HCT116 (cell line): Measurements from ENCODE around the gene IGSF21. TPM values are rescaled to one million over a fixed set of nuclear protein-coding genes. Genes with fewer than 3 reads are reported as not detected.

Source experiments
- ATAC-seq: fragments of 200-7000 bp; cut with Tn5 transposase; 2 replicates; pipeline ENCODE4 v1.9.1; 2020; ENCODE audit warnings: mild to moderate bottlenecking, moderate library complexity
- BruUV-seq: library from RNA; stranded (reverse); fragments of 400-500 nt; replicated peaks from 2 replicates; lab custom pipeline; 2021; lab: Mats Ljungman, UMichigan
- CTCF ChIA-PET: fragments of 300-600 bp; sonication (Branson Sonifier 250); formaldehyde crosslinking; loops from one replicate; lab custom pipeline; 2021; ENCODE audit warnings: antibody characterized with exemption; lab: Charles Lee
- POLR2A ChIA-PET: fragments of 300-600, 350-600 bp; sonication (Branson Sonifier 250); formaldehyde crosslinking; loops from one replicate; lab custom pipeline; 2021; ENCODE audit warnings: antibody characterized with exemption; lab: Charles Lee
- RAD21 ChIA-PET, 2 experiments: fragments of 300-600 bp; sonication (Branson Sonifier 250); formaldehyde crosslinking; loops; one replicate each; lab custom pipeline; 2023; ENCODE audit warnings: low total read pairs in 2 of 2; ENCODE audit not compliant: uncharacterized antibody in 2 of 2, unreplicated experiment in 2 of 2, low non-redundant PET in 1 of 2; lab: Charles Lee
- DNase-seq: peaks from one replicate; pipeline ENCODE4 v3.0.0-alpha.2; 2010; ENCODE audit warnings: low read depth, low spot score
- H2AFZ ChIP-seq: fragments of 200-600 bp; shearing (Covaris generic), sonication (generic); 2 replicates; pipeline ENCODE4 v1.6.1; 2017; ENCODE audit warnings: low read depth, mixed run types, mixed read lengths, antibody characterized with exemption, low read length; ENCODE audit not compliant: poor library complexity, severe bottlenecking
- H3K27ac ChIP-seq: 2 replicates; pipeline ENCODE4 v1.5.1; 2012; ENCODE audit warnings: low read depth, low read length
- H3K27me3 ChIP-seq: fragments of 200-600 bp; sonication (generic); 2 replicates; pipeline ENCODE4 v1.6.1; 2016; ENCODE audit warnings: mixed run types, low read length, mixed read lengths; ENCODE audit not compliant: insufficient read depth
- H3K36me3 ChIP-seq, 2 experiments: fragments of 200-500 bp in 1 of 2; fragments of 200-600 bp in 1 of 2; sonication (Bioruptor generic) in 1 of 2; sonication (generic) in 1 of 2; 2 replicates each; pipeline versions ENCODE4 v1.5.1 to v1.6.1; 2014 to 2016; ENCODE audit warnings: low read length in 2 of 2, inconsistent platforms in 1 of 2, mixed read lengths in 1 of 2, mixed run types in 1 of 2; ENCODE audit not compliant: insufficient read depth in 2 of 2, control insufficient read depth in 1 of 2
- H3K4me1 ChIP-seq, 2 experiments: fragments of 200-600 bp in 1 of 2; sonication (generic) in 1 of 2; 2 replicates each; pipeline versions ENCODE4 v1.5.1 to v1.6.1; 2012 to 2017; ENCODE audit warnings: low read length in 2 of 2, inconsistent platforms in 1 of 2, mild to moderate bottlenecking in 1 of 2, mixed read lengths in 1 of 2, mixed run types in 1 of 2, moderate library complexity in 1 of 2; ENCODE audit not compliant: insufficient read depth in 2 of 2, control insufficient read depth in 1 of 2
- H3K4me2 ChIP-seq: fragments of 200-600 bp; sonication (generic); 2 replicates; pipeline ENCODE4 v1.6.1; 2017; ENCODE audit warnings: mixed run types, low read length, mixed read lengths
- H3K4me3 ChIP-seq, 2 experiments: fragments of 200-600 bp in 1 of 2; sonication (generic) in 1 of 2; replicated peaks in 1 of 2; 2 replicates each; pipeline ENCODE4 v1.5.1; 2011 to 2016; ENCODE audit warnings: low read length in 2 of 2, control low read depth in 1 of 2, low read depth in 1 of 2, mild to moderate bottlenecking in 1 of 2, mixed read lengths in 1 of 2, mixed run types in 1 of 2
- H3K79me2 ChIP-seq: fragments of 200-600 bp; sonication (generic); 2 replicates; pipeline ENCODE4 v1.6.1; 2017; ENCODE audit warnings: mild to moderate bottlenecking, mixed run types, low read length, moderate library complexity, mixed read lengths; ENCODE audit not compliant: insufficient read depth
- H3K9ac ChIP-seq: fragments of 200-600 bp; sonication (generic); 2 replicates; pipeline ENCODE4 v1.6.1; 2016; ENCODE audit warnings: low read length, mixed read lengths
- H3K9me2 ChIP-seq: fragments of 200-600 bp; sonication (generic), shearing (Covaris generic); 2 replicates; pipeline ENCODE4 v1.6.1; 2017; ENCODE audit warnings: mixed run types, mild to moderate bottlenecking, moderate library complexity; ENCODE audit not compliant: insufficient read depth
- H3K9me3 ChIP-seq, 2 experiments: fragments of 200-500 bp in 1 of 2; fragments of 200-600 bp in 1 of 2; sonication (Bioruptor generic) in 1 of 2; sonication (generic) in 1 of 2; 2 replicates each; pipeline ENCODE4 v1.6.1; 2014 to 2017; ENCODE audit warnings: low read length in 2 of 2, mixed read lengths in 2 of 2, inconsistent platforms in 1 of 2, low read depth in 1 of 2, mild to moderate bottlenecking in 1 of 2, mixed run types in 1 of 2, moderate library complexity in 1 of 2; ENCODE audit not compliant: control insufficient read depth in 1 of 2, insufficient read depth in 1 of 2
- H4K20me1 ChIP-seq: fragments of 200-600 bp; sonication (generic), shearing (Covaris generic); 2 replicates; pipeline ENCODE4 v1.6.1; 2017; ENCODE audit warnings: mixed run types, mild to moderate bottlenecking, moderate library complexity; ENCODE audit not compliant: insufficient read depth
- CBX3 ChIP-seq: IDR thresholded peaks from 2 replicates; pipeline ENCODE4 v1.6.1; 2012; ENCODE audit warnings: low read depth
- CEBPB ChIP-seq: IDR thresholded peaks from 2 replicates; pipeline ENCODE4 v1.6.1; 2012; ENCODE audit warnings: low read depth
- CTCF ChIP-seq, 3 experiments: fragments of 200-600 bp in 1 of 3; sonication (generic) in 1 of 3; IDR thresholded peaks in 2 of 3; conservative IDR thresholded peaks in 1 of 3; 2 replicates each; pipeline ENCODE4 v1.5.1; 2012 to 2017; ENCODE audit warnings: low read depth in 2 of 3, low read length in 2 of 3, antibody characterized with exemption in 1 of 3, borderline replicate concordance in 1 of 3, control low read depth in 1 of 3, mild to moderate bottlenecking in 1 of 3, mixed read lengths in 1 of 3, mixed run types in 1 of 3, moderate library complexity in 1 of 3; ENCODE audit not compliant: insufficient read depth in 1 of 3
- EGR1 ChIP-seq: IDR thresholded peaks from 2 replicates; pipeline ENCODE4 v1.6.1; 2012; ENCODE audit warnings: low read depth
- ELF1 ChIP-seq: IDR thresholded peaks from 2 replicates; pipeline ENCODE4 v1.6.1; 2012; ENCODE audit warnings: low read depth, borderline replicate concordance
- EZH2 ChIP-seq: fragments of 200-600 bp; sonication (generic); IDR thresholded peaks from 2 replicates; pipeline ENCODE4 v1.6.1; 2017; ENCODE audit warnings: antibody characterized with exemption, mixed run types
- EZH2phosphoT487 ChIP-seq: fragments of 200-600 bp; IDR thresholded peaks from 2 replicates; pipeline ENCODE4 v1.6.1; 2018; ENCODE audit warnings: antibody characterized with exemption, borderline replicate concordance
- FOSL1 ChIP-seq: IDR thresholded peaks from 2 replicates; pipeline ENCODE4 v1.6.1; 2012; ENCODE audit warnings: low read depth
- JUND ChIP-seq: IDR thresholded peaks from 2 replicates; pipeline ENCODE4 v1.6.1; 2012
- POLR2A ChIP-seq: IDR thresholded peaks from 2 replicates; pipeline ENCODE4 v1.7.0; 2011; ENCODE audit warnings: borderline replicate concordance; ENCODE audit not compliant: insufficient read depth, insufficient read length; ENCODE audit errors: extremely low read depth
- REST ChIP-seq: IDR thresholded peaks from 2 replicates; pipeline ENCODE4 v1.6.1; 2012; ENCODE audit warnings: low read depth
- SIN3A ChIP-seq: IDR thresholded peaks from 2 replicates; pipeline ENCODE4 v1.6.1; 2012; ENCODE audit warnings: low read depth
- SP1 ChIP-seq: IDR thresholded peaks from 2 replicates; pipeline ENCODE4 v1.6.1; 2012; ENCODE audit warnings: low read depth
- SRF ChIP-seq: IDR thresholded peaks from 2 replicates; pipeline ENCODE4 v1.6.1; 2012; ENCODE audit warnings: low read depth
- TCF7L2 ChIP-seq: IDR thresholded peaks from 2 replicates; pipeline ENCODE4 v1.7.0; 2011; ENCODE audit warnings: borderline replicate concordance, inconsistent platforms; ENCODE audit not compliant: insufficient read depth, insufficient read length; ENCODE audit errors: extremely low read depth
- YY1 ChIP-seq: IDR thresholded peaks from 2 replicates; pipeline ENCODE4 v1.6.1; 2011; ENCODE audit warnings: low read length, low read depth, moderate library complexity, mild to moderate bottlenecking; ENCODE audit not compliant: insufficient replicate concordance; ENCODE audit errors: extremely low read depth
- ZFX ChIP-seq: fragments of 450-650 bp; IDR thresholded peaks from 2 replicates; pipeline ENCODE4 v1.6.1; 2017
- ZNF274 ChIP-seq: fragments of 200-500 bp; sonication (Bioruptor generic); IDR thresholded peaks from 2 replicates; pipeline ENCODE4 v1.6.1; 2014; ENCODE audit warnings: mild to moderate bottlenecking, low read depth, low read length, inconsistent platforms
- intact Hi-C: fragments of 100-400 bp; cut with micrococcal nuclease; formaldehyde crosslinking; loops from 2 replicates; pipeline ENCODE4 v1.10.0; 2022
- total RNA-seq: library from RNA; stranded (reverse); gene quantifications from one replicate; pipeline ENCODE4 v1.2.1, GENCODE V29; 2021; ENCODE audit not compliant: unreplicated experiment
- TF ChIP-seq, protein P1 (sequence below): IDR thresholded peaks from 2 replicates; pipeline ENCODE4 v1.6.1; 2012
- TF ChIP-seq, protein P2 (sequence below): IDR thresholded peaks from 2 replicates; pipeline ENCODE4 v1.6.1; 2012

The IGSF21 gene
- total RNA-seq, 1 experiment from 2014 or later: not detected

GRCh38 chr1:18284805-18285537, 177.4 kb downstream of the IGSF21 start:
- intact Hi-C loops: no loop called here
- no peak overlapping the region for H3K9ac ChIP-seq
- peaks cover 29% of the 10 kb centered on the region for H3K27me3 ChIP-seq
- no TSS peak for BruUV-seq
- H2AFZ ChIP-seq: no peak overlapping the region
- no peaks in the 10 kb centered on the region for H3K79me2 ChIP-seq
- no peaks in the 10 kb centered on the region for H3K36me3 ChIP-seq
- no peak overlapping the region for H3K27ac ChIP-seq
- H3K9me2 ChIP-seq: no peaks in the 10 kb centered on the region
- no peaks in the 10 kb centered on the region for H4K20me1 ChIP-seq
- TF ChIP-seq SP1 (no peak), CBX3 (no peak), TCF7L2 (no peak), REST (no peak), FOSL1 (no peak), EZH2phosphoT487 (no peak), SIN3A (no peak), ZNF274 (no peak), EGR1 (no peak), CTCF (IDR thresholded peaks at IDR 0.05 in 2 of 3, conservative IDR thresholded peaks at IDR 0.05 in 1 of 3; ENCODE audit: borderline replicate concordance in 1 of 3, insufficient read depth in 1 of 3, low read depth in 2 of 3, low read length in 2 of 3) (no peak), ZFX (no peak), POLR2A (no peak), EZH2 (no peak), JUND (no peak), CEBPB (no peak), ELF1 (no peak), SRF (no peak), YY1 (no peak)
- TF ChIP-seq, protein P1, sequence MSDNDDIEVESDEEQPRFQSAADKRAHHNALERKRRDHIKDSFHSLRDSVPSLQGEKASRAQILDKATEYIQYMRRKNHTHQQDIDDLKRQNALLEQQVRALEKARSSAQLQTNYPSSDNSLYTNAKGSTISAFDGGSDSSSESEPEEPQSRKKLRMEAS: no peak
- TF ChIP-seq, protein P2, sequence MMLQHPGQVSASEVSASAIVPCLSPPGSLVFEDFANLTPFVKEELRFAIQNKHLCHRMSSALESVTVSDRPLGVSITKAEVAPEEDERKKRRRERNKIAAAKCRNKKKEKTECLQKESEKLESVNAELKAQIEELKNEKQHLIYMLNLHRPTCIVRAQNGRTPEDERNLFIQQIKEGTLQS: no peak
- no peak for ATAC-seq
- H3K9me3 ChIP-seq: no peaks in the 10 kb centered on the region
- ChIA-PET RAD21 (no interaction called here), CTCF (no interaction called here), POLR2A (no interaction called here)
- no peak for DNase-seq
- H3K4me1 ChIP-seq: peaks cover 0 to 6% of the 10 kb centered on the region in 2 experiments; a peak in 1 of 4 replicates
- no peak overlapping the region for H3K4me3 ChIP-seq
- no peak overlapping the region for H3K4me2 ChIP-seq
